ENCODE measurements around the gene ATP1A4.

ATP1A4 gene

DNA sequence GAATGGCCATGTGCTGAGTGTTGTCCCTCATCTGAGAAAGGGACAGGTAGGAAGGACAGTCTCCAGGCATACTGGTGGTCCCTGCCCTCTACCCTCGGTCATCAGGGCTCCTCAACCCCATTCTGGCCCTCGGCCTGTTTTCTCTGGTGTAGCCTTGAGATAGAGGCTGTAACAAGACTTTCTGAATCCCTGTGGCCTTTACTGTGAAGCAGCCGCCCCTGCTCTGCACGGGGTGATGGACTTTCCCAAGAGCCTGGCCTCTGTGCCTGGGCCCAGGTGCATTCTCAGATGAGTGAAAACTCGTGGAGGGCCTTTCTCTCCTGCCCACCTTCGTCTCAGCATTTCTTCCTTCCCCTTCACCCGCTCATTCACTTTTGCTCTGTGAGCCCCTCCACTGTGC lies 36.0 kb downstream of the ATP1A4 start:
- FAIRE-seq (no peak), DNase-seq (ENCODE audit: insufficient read length, low spot score) (no peak)
- TF ChIP-seq POLR2A (IDR thresholded peaks at IDR 0.05; ENCODE audit: low read depth, low read length), result no peak

DNA sequence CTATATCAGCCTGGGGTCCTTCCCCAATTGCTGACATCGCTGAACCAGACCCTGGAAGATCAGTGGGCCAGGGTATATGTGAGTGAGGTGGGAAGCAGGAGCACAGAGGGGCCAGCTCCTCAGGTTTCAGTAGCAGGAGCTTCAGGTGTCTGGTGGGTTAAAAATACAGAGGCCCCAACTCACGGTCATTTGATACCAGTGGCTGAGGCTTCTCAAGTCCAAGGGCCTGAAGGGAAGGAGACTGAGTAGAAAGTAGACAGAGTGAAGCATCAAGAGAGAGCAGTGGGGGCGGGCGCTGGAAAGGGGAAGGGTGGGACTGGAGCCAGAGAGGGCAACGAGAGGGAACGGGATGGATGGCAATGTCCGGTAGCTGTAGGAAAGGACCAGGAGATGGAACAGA lies 36.9 kb downstream of the ATP1A4 start:
- no peak for FAIRE-seq
- no peak for TF ChIP-seq POLR2A (IDR thresholded peaks at IDR 0.05; ENCODE audit: low read depth, low read length)
- DNase-seq (ENCODE audit: insufficient read length, low spot score), result no peak

DNA sequence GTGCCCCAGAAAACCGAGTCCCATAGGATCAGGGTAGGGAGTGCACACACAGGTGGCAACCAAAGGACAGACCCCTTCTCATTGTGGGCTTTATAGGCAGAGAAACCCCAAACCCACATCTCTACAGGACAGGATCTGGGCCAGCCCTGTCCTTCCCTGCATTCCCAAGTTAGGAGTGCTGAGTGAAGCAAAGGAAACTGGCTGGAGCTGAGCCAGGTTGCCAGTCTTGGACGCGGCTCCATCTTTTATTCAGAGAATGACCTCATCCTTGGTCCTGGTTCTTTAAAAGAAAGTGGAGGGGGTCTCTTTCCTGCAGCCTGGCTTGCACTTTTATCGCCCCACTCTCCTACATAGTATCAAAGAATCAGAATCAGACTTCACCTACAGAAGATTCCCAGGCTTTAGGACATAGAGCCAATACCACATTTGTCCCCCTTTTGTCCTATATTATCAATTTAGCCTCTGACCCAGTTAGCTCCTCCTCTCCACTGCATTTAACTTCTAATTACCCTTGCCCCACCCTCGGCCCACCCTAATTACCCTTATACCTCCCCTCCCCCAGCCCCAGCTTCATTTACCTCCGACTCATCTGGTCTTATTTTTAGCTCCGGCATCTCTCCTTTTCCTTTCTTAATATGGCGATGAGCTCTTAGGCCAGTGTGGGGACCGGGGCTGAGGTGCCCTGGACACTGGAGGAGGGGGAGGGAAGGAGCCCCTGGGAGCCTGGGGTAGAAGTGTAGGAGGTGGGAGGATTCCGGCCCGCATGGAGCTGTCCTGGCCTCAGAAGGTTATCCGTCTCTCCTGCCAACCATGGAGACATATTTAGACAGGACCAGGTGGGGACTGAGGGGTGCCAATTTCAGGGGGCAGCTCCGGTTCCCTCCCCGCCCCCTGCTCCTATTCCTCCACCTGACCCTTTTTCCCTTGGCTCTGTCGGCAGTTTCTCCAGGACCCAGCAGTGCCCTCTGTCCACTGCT lies 38.5 kb downstream of the ATP1A4 start, which contains the start of gene CASQ1:
Gene CASQ1, plus strand, starts transcription at position 927 of the 977 bp plus-strand sequence. CDS start 177 bp downstream, outside the sequence.
- FAIRE-seq, result no peak
- TF ChIP-seq POLR2A (IDR thresholded peaks at IDR 0.05; ENCODE audit: low read depth, low read length), result no peak
- peak; percentile 47 for DNase-seq (ENCODE audit: insufficient read length, low spot score)

DNA sequence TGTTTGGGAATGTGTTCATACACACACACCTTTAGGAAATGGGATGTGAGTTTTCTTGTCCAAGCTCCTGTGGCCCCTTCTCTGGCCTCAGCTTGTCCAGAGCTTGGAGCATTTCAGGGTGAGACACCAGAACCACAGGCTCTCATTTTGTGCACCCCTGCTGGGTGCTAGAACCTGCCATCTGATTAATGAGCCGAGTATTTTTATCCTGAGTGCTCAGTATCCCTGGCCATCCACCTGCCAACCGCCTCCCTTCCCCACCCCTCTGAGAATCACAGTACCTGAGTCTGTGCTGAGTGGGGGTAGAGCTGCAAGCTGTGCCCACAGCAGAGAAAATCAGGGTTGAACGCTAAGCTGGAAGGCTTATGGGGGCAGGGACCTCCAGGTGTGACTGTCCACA lies 40.4 kb downstream of the ATP1A4 start:
- DNase-seq (ENCODE audit: insufficient read length, low spot score), result no peak
- TF ChIP-seq POLR2A (IDR thresholded peaks at IDR 0.05; ENCODE audit: low read depth, low read length), result no peak
- no peak for FAIRE-seq

DNA sequence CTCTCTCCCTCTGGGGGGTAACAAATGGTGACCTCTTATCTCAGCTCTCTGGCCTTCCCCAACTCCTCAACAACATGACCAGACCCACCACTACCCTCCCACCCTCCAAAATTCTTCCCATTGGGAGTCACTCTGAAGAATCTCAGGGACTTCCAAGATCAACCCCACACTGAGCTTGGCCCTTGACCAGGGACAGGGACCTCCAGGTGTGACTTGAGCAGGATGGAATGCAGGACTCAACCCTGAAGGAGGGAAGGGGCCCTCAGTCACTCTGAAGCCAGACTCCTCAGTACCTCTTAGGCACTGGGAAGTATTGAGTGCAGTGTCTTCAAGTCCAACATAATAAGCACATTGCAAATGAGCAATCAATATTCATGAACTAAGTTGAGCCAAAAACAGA lies 40.8 kb downstream of the ATP1A4 start:
- no peak for DNase-seq (ENCODE audit: insufficient read length, low spot score)
- FAIRE-seq, result no peak
- no peak for TF ChIP-seq POLR2A (IDR thresholded peaks at IDR 0.05; ENCODE audit: low read depth, low read length)

DNA sequence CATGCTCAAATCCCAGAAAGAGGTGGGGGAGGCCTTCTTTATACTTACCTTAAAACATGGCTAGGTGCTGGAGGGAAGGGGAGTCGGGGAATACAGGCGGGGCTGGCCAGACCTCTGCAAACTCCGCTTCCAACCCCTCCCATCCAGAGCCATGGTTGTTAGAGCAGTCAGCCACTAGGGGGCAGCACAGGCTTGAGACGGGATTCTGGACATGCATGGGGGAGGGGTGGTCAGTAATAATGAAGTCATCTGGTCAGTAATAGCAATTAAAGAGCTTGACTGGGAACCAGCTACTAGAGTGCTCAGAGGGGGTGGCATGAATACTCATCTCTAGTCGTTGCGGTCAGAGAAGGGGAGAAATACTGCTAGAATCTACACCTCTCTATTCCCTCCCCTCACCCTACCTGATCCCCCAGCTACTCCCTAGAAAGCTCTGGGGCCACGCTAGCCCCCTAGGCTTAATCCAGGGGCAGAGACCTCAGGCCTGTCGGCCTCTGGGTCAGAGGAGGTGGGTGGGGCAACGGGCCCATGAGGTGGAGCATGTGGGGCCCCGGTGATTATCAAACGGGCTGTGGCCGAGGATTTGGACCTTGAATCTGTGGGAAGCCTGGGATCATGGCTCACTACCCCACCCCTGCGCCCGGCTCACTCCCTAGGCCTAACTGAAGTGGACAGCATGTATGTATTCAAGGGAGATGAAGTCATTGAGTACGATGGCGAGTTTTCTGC lies 41.9 kb downstream of the ATP1A4 start:
- no peak for TF ChIP-seq POLR2A (IDR thresholded peaks at IDR 0.05; ENCODE audit: low read depth, low read length)
- FAIRE-seq, result no peak
- DNase-seq (ENCODE audit: insufficient read length, low spot score), result peak; percentile 78

DNA sequence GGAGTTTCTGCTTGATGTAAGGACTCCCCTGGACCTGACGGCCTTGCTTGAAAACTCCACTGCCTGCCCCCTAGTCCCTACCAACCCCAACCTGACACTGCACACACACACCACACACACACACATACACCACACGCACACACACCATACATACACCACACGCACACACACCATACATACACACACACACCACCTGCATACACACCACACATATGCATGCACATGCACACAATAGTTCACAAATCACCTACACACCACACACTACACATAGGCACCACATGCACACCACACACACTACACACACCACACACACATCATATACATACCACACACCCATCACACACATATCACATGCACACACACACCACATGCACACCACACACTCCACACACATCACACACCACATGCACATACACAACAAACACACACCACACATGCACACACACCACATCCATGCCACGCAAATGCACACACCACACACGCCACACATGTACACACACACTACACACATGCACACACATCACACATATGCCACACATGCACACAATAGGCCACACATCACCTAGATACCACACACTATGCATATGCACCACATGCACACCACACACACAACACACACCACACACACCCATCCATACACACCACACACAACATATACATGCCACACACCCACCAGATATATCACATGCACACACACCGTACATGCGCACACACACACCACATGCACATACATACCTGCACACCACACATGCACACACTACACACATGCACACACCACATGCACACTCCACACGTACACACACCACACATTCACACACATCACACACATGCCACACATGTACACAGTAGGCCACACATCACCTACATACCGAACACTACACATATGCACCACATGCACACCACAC lies 42.7 kb downstream of the ATP1A4 start:
- TF ChIP-seq POLR2A (IDR thresholded peaks at IDR 0.05; ENCODE audit: low read depth, low read length), result no peak
- DNase-seq (ENCODE audit: insufficient read length, low spot score), result no peak
- no peak for FAIRE-seq

DNA sequence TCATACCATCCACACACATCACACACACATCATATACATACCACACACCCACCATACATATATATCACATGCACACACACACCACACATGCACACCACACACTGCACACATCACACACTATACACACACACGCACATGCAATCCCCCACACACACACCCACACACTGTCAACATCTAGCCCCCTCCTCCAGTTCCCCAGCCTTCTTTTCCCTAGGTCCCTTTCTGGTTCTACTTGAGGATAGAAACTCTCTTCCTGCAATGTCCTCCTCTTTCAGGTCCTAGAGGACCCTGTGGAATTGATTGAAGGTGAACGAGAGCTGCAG lies 43.3 kb downstream of the ATP1A4 start:
- FAIRE-seq (no peak), DNase-seq (ENCODE audit: insufficient read length, low spot score) (no peak)
- no peak for TF ChIP-seq POLR2A (IDR thresholded peaks at IDR 0.05; ENCODE audit: low read depth, low read length)

DNA sequence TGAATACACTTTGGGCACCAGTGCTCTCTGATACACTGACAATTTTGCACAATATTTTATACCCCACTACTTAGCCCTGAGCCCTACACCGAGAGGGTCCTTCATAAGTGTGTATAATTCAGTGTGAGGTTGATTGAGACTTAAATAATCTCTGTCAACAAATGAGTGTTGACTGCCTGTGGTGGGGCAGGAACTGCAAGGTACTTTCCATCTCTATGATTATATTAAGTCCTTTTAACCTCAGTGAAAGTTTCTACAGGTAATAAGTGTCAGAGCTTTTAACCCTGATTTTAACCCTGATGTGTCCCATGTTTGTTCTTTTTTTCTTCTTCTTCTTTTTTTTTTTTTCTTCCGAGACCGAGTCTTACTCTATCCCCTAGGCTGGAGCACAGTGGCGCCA lies 44.7 kb downstream of the ATP1A4 start:
- no peak for DNase-seq (ENCODE audit: insufficient read length, low spot score)

DNA sequence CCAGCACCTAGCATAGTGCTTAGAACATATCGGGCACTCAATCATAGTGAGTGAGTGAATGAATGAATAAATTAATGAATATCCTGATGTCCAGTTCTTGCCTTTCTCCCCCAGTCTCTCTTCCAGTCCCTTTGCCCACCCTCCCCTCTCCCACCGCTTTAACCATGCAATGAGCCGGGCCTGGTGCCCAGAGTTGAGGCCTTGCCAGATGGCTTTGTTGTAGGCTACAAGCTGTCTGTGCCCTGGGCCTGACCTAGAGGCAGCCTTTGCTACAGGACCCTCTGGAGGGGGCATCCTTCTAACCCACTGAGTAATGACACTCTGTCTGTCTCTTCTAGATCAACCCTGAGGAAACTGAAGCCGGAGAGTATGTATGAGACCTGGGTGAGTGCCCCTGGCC lies 45.8 kb downstream of the ATP1A4 start:
- DNase-seq (ENCODE audit: insufficient read length, low spot score), result no peak
- no peak for FAIRE-seq
- no peak for TF ChIP-seq POLR2A (IDR thresholded peaks at IDR 0.05; ENCODE audit: low read depth, low read length)

More for the DNA sequence above, 44.7 kb downstream of the ATP1A4 start:
- TF ChIP-seq POLR2A (IDR thresholded peaks at IDR 0.05; ENCODE audit: low read depth, low read length), result no peak
- no peak for FAIRE-seq

DNA sequence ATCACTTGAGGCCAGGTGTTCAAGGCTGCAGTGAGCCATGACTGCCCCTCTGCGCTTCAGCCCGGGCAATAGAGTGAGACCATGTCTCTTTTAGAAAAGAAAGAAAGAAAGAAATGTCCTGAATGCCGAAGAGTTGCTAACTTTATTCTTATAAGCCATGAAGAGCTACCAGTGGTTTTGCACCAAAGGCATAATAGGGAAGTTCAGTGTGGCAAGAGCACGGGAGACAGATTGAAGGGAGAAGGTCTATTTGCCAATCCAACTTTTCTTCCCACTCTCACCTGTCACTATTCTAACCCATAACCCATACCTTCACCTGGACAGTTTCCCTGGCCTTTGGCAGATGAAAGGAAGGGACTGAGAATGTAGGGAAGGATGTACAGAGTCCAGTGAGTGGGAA lies 49.4 kb downstream of the ATP1A4 start:
- no peak for DNase-seq (ENCODE audit: insufficient read length, low spot score)
- FAIRE-seq, result no peak
- no peak for TF ChIP-seq POLR2A (IDR thresholded peaks at IDR 0.05; ENCODE audit: low read depth, low read length)

DNA sequence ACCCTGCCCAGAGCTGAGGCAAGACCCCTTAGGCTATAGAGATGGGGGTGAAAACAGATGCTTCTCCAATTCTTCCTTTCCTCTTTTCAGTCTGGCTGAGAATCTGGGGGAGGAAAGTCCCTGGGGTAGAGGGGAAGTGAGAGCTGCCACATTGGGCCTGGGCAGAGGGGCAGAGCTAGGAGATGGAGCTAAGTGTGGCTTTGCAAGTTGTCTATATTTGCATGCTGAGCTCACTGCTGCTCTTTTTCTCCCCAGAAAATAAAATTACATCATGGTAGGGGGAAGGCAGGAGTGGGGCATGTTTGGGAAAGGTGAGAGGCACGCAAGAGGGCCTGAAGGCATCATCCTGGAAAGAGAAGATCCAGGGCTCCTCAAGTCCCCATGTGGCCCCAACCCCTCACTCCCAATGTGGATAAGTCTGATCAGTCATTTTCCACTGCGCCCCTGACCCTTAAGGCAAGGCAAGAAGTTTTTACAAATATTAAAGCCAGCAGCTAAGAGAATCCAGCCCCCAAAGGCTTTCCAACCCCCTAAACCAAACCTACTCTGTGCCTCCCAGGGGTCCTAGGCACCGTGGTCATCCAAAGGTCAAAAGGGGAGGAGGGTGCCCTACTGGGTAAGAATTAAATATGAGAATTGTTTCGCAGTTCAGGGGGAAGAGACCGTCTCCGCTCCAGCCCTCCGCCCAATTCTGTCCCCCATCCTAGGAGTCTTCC lies 53.3 kb downstream of the ATP1A4 start:
- TF ChIP-seq POLR2A (IDR thresholded peaks at IDR 0.05; ENCODE audit: low read depth, low read length), result no peak
- DNase-seq (ENCODE audit: insufficient read length, low spot score) (no peak), FAIRE-seq (no peak)
